Measurements from ENCODE around the gene PRPSAP2.
"Not testable (repeated sequence)": the region's sequence is repeated elsewhere in the genome, so short reads cannot be mapped to it uniquely, and the experiment has no call there.

Gene PRPSAP2

DNA sequence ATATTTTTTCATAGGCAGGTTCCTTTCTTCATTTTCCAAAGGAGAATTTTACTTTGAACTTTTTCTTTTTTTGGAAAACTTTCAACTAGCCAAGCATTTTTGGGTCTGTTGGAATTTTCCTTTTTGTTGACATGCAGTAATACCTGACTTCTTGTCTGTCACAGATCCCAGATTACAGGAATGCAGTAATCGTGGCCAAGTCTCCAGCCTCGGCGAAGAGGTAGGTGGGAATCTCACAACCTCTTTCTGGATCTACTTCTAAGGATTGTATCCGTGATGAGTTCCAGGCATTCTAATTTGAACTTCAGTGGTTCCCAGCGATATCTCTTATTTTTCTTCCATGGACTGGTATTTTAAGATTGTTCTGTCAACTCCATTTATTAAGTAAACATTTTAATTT is 31.7 kb downstream of the PRPSAP2 start:
- no peak for DNase-seq

DNA sequence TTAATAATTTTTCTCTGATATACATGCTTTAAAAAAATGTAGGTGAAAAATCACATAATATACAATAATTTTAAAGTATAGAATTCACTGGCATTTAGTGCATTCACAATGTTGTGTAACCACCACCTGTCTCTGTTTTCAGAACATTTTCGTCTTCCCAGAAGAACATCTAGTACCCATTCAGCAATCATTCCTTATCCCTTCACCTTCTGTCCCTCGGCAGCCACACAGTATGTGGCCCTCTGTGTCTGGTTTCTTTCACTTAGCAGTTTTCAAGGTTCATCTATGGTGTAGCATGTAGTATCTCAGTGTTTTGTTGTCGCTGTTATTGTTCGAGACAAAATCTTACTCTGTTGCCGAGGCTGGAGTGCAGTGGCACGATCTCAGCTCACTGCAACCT is 33.6 kb downstream of the PRPSAP2 start:
- no peak for DNase-seq

DNA sequence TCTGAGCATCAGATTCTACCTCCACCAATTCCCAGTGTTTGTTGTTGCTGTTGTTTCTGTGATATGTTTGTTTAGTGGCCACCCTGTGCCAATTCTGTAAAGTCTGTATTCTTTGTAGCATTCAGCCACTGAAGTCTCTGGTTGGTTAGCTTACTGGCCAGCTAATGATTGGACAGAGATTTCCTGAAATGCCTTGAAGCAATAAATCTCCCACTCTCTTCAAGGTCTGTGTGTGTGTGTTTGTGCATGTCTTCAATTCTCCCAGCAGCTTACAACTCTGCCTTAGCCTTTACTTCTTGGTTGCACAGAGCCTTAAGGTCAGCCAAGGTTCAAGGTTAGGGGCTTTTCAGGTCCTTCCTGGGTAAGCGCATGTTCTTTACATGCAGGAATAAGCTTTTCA is 38.2 kb downstream of the PRPSAP2 start:
- no peak for DNase-seq

DNA sequence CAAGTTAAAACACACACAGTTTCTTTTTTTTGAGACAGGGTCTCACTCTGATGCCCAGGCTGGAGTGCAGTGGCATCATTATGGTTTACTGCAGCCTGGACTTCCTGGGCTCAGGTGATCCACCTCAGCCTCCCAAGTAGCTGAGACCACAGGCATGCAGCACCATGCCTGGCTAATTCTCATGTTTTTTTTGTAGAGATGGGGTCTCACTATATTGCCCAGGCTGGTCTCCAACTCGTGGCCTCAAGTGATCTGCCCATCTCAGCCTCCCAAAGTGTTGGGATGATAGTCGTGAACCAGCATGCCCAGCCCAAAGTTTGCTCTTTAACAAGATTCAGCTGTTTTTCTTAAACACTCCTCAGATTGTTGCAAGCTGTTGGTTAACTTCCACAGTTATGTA is 39.0 kb downstream of the PRPSAP2 start:
- DNase-seq, result no peak

DNA sequence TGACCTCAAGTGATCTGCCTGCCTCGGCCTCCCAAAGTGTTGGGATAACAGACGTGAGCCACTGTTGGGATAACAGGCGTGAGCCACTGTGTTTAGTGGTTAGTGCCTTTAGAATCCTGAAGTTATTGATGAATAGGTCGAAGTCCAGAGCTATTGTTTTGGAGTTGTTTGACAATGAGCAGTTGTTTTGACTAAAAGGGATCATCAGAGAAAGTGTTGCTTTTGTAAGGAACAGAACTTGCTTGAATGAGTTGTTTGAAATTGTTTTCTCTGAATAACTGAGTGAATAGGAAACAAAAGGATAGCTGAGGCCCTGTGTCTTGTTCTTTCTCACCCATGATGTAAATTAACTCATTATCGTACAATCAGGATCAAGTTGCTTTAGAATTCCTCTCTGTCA is 46.6 kb downstream of the PRPSAP2 start:
- no peak for DNase-seq

DNA sequence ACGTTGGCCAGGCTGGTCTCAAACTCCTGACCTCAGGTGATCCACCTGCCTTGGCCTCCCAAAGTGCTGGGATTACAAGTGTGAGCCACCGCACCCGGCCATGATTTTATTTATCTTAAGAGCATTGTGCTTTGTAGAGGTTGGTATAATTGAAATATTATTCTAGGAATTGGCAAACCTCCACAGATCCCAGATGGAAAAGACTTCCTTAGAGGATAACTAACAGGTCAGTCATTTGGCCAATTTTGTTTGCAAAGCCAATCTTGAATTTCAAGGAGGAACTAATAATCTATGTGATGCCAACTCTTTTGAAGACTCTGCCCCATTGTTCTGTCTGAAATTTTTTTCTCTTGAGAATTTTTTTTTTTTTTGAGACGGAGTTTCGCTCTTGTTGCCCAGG is 47.3 kb downstream of the PRPSAP2 start:
- no peak for DNase-seq

DNA sequence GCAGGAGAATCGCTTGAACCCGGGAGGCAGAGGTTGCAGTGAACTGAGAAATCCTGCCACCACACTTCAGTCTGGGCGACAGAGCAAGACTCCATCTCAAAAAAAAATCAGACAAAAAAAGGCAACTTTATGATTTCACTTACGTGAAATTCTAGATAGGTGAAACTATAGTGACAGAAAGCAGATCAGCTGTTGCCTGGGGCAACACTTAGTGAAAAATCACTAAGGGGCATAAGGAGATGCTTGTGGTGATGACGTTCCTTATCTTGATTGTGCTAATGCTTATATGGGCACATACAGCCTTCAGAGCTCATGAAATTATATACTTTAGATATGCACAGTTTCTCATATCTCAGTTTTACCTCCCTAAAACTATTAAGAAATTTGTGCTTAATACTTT is 52.4 kb downstream of the PRPSAP2 start:
- DNase-seq, result no peak

DNA sequence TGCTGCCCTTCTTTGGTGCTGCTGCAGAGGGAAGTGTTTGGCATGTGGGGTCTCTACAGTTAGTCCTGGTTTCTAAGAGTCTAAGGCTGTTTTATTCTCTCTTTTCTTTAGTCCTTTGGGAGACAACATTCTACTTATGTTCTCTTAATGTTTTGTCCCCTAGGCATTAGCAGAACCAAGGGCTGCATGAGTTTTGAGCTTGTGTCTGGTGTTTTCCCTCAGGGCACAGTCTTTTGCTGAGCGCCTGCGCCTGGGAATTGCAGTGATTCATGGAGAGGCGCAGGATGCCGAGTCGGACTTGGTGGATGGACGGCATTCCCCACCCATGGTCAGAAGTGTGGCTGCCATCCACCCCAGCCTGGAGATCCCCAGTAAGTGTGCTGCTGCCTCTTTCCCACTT is 53.0 kb downstream of the PRPSAP2 start:
- DNase-seq, result no peak

DNA sequence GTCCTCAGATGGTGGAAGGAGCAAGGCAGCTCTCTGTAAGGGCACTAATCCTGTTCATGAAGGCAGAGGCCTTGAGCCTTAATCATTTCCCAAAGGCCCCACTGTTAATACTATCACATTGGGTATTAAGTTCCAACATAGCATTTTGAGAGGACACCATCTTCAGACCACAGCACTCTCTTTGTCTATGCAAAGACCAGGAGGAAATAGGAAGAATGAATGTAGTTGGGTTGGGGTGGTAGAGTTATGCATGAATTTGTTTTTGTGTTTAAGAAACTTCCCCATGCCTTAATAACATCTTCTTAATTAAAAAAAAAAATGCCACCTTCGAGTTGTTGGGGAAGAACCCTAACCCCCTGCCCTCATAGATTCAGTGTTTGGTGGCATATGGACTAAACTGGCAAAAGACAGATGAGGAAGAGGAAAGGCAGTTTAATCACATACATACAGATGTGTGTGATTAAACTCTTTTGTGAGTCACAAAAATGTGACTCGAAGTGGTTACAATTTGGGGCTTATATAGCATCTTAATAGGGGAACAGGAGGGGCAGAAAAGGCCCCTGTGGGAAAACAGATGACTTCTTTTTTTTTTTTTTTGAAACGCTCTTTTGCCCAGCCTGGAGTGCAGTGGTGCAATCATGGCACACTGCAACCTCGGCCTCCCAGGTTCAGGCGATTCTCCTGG is 59.0 kb downstream of the PRPSAP2 start:
- DNase-seq, result no peak

DNA sequence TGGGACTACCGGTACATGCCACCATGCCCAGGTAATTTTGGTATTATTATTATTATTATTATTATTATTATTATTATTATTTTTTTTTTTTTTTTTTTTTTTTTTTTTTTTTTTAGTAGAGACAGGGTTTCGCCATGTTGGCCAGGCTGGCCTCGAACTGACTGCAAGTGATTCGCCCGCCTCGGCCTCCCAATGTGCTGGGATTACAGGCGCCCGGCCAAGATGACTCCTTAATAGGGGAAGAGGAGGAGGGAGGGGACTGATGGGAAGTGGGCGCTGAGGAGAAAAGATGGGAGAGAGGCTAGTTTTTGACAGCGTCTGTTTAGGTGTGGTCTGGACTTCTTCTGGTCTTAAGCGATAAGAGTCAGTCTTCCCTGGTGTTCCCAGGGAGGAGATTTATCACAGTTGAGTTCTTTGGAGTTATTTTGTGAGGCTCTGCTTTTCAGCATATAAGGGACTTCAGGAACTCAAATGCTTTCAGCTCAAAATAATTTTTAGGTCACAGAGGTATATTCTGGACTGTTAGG is 59.6 kb downstream of the PRPSAP2 start:
- DNase-seq, result no peak

DNA sequence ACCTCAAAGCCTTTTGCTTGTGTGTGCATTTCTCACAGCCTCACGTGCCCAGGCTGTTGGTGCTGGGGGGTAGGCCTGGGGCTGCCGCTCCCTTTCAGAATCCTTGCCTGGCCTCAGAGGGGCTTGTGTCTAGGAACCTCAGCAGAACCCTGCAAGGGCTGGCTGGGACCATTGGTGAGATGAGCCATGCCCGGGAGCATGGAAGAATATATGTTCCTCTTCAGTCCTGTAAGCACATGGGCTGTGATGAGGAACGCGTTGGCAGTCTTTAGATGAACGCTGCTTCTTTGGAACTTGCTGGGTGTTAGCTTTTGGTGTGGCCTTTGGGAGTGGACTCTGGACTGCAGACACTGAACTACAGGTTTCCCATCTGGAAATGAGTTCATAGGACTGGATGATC is 62.0 kb downstream of the PRPSAP2 start:
- no peak for DNase-seq

DNA sequence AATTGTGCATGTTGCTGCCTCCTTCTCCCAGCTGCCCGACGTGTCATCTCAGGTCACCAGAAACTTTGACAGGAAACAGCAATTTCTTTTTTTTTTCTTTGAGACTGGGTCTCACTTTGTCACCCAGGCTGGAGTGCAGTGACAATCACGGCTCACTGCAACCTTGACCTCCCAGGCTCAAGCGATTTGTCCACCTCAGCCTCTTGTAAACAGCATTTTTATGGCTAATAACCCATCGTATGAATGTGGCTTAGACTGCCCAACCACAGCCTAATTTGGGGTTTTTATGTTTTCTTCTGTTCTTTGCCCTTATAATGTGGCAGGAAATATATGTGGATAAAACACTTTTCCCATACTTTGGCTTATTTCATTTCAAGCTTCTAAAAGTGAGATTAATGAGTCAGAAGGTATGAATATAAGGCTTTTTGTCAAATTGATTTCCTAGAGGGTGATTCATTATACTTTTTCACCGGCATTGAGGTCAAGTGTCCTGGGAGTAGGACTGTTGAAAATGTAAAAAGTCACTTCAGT is 63.0 kb downstream of the PRPSAP2 start:
- no peak for DNase-seq

DNA sequence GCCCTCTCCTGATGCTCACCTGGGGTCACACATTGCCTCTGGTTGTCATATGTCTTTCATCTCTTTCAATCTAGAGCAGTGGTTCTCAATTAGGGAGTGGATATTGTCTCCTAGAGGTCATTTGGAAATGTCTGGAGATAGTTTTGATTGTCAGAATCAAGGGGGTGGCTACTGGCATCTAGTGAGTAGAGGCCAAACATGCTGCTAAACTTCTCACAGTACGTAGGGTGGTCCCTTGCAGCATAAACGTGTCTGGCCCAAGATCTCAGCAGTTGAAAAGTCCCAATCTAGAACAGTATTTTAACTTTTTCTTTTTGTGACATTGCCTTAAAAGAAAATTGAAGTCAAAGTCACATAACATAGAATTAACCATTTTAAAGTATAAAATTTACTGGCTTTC is 63.6 kb downstream of the PRPSAP2 start:
- DNase-seq, result no peak

DNA sequence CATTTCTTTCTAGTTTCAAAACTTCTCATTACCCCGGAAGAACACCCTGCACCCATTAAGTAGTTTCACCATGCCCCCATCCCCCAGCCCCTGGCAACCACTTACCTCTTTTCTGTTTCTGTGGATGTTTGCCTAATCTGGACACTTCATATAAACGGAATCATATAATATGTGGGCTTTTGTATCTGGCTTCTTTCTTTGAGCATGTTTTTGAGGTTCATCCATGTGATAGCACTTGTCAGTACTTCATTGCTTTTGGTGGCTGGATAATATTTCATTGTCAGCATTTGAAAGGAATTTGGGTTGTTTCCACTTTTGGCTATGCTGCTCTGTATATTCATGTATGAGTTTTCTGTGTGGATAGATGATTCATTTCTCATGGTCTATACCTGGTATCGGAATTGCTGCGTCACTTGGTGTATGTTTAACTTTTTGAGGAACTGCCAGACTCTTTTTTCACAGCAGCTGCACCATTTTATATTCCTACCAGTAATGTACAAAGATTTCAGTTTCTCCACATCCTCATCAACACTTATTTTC is 64.1 kb downstream of the PRPSAP2 start:
- DNase-seq, result no peak

DNA sequence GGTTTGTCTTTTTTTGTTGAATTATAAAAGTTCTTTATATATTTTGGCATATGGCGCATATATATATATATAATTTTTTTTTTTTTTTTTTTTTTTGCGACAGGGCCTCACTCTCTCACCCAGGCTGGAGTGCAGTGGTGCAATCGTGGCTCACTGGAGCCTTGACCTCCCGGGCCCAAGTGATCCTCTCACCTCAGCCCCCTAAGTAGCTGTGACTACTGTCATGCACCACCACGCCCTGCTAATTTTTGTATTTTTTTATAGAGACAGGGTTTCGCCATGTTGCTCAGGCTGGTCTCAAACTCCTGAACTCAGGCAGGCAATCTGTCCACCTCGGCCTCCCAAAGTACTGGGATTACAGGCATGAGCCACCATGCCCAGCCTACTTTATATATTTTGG is 64.7 kb downstream of the PRPSAP2 start:
- not testable (repeated sequence) for DNase-seq

DNA sequence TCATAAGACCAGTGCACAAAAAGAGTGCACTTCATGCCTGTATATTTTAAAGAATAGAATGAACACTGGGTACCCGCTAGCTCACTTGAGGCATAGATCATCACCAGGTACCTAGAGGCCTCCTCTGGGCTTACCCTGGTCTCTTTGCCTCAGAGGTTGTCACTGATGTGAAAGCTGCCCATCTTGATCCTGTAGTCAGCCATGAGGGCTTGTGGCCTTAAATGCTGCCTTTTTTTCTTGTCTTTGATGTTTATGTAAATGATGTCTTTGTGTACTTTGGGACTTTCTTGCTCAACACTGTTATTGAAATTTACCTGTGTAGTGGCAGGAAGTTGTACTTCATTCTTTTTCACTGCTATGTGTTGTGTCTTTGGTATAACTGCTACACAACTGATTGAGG is 67.3 kb downstream of the PRPSAP2 start:
- DNase-seq, result no peak

DNA sequence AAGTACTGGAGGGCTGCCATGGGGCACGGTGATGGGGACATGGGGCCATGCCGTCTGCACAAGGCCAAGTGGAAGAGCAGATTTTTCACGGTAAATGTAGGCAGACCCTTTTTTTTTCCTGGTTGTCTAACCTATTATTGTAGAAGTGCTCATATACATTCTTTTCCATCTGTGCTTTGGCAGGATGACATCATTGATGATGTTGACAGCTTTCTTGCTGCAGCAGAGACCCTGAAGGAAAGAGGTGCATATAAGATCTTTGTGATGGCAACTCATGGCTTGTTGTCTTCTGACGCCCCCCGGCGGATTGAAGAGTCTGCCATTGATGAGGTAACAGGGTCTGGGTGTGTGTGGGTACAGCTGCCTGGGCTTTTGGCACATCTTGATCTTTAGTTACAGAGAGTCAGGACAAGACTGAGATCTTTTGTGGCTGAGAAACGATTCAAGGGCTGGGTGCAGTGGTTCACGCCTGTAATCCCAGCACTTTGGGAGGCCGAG is 70.7 kb downstream of the PRPSAP2 start:
- no peak for DNase-seq

DNA sequence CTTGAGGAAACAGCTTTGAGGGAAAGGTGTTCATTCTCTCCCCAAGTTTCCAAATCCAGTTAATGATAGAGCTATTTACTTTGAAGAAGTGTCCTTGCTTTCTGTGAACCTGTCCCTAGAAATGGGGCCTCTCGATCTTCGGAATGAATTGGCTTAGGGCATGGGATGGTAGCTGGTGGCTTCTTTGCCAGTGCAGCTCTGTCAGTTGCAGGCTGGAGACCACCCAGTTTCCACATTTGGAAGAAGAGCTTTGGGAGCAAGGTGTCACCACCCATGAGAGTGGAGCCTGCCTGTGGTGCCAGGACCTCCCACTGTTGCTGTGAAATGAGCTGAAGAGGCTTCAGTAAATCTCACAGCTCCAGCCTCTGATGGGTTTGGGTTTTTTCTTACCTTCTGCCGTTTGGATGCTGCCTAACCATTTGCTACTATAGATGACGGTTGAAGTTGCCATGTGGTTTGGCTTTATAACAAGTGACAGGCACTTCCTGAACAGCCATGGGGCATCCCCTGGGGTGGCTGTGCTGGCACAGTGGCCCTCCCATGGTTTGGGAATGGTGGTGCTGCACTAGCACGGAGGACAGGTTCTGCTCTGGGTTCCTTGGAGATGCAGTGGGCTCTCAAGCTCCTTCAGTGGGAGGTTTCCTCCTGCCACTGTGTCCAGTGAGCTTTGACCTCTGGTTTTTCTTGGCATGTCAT is 74.6 kb downstream of the PRPSAP2 start:
- no peak for DNase-seq

DNA sequence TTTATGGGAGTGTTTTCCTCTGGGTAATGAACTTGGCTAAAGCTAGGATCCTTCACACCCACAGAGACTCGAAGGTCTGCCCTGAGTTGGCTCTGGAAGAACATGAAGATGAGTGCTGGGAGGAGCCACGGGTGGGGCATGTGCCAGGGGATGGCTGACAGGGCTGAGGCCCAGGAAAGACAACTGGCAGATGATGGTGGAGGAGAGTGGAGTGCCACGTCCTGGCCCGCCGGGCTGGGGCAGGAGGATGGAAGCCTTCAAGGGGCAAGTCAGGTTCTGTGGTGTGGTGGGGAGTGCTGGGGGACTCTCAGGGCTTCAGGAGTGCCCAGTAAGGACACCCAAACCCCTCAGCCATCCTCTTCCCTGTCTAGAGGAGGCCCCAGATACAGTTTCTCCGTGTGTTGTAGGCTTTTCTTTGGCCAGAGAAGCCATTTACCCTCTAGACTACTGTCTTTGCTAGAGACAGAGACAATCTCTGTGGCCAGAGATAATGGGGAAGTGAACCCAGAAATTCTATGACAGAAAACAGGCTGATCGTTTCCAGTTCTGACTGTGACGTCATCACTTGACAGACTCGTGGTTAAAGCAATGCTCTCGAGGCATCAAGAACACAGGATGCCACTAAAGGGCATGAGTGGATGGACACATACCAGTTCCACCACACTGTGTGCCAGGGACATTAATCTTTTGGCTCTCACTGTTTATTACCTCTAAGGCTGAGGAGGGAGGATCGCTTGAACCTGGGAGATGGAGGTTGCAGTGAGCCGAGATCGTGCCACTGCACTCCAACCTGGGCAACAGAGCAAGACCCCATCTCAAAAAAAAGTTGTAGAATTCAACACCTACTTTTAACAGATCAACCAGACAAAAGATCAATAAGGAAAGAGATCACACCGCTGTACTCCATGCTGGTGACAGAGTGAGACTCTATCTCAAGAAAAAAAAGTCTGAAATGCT is 75.4 kb downstream of the PRPSAP2 start:
- no peak for DNase-seq

DNA sequence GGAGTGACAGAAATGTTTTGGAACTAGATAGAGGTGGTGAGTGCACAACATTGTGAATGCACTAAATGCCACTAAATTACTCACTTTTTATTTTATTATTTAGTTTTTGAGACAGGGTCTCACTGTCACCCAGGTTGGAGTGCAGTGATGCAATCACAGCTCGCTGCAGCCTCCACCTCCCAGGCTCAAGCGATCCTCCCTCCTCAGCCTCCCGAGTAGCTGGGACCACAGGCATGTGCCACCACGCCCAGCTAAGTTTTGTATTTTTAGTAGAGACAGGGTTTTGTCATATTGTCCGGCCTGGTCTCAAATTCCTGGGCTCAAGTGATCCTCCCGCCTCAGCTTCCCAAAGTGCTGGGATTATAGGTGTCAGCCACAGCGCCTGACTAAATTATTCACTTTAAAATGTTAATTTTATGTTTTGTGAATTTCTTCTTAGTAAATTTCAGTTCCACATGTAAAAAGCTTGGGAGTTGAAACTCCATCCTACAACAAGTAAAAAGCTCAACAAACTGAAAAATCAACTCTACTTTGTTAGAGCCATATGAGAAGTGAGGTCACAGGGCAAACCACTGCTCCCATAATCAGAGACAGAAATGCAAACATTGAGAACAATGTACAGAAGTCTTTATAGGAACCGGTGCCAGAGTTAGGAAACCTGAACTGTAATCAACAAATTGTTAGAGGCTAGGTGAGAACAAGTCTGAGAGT is 80.2 kb downstream of the PRPSAP2 start:
- peak; percentile 18 for DNase-seq

DNA sequence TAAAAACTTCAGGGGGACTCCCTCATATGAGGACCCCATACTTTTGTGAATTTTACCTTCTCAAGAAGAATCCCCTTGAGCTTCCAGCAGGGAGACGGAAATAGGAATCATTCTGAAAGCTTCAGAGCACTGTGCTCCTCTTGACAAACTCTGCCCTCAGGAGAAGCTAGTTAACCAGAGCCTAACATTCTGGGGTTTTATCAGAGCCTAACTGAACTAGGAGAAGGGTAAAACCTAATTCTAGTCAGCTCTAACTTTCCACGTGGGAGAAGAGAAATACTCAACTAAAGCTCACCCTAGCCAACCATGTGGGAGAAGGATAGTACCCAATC is 80.7 kb downstream of the PRPSAP2 start:
- no peak for DNase-seq

DNA sequence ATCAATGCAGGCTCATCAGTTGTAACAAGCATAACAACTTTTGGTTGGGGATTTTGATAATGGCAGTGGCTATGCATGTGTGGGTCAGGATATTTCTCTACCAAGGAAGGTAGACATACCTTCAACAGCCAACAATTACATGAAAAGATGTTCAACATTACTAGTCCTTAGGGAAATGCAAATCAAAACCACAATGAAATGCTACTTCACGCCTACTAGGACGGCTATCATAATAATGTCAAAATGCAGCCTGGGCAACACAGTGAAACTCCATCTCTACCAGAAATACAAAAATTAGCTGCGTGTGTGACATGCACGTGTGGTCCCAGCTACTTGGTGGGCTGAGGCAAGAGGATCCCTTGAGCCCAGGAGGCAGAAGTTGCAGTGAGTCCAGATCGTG is 86.7 kb downstream of the PRPSAP2 start:
- DNase-seq, result no peak
